H9 (cell line): Measurements from ENCODE around the gene ITGB3. TPM values are rescaled to one million over a fixed set of nuclear protein-coding genes. Genes with fewer than 3 reads are reported as not detected.

ENCODE experiments used
- DNase-seq: peaks from one replicate; pipeline ENCODE4 v3.0.0-alpha.2; 2017
- H2AFZ ChIP-seq: one replicate; pipeline ENCODE4 v1.6.1; 2013; ENCODE audit warnings: mild to moderate bottlenecking, low read length, control low read depth, moderate library complexity
- H2AK5ac ChIP-seq: 2 replicates; pipeline ENCODE4 v1.6.1; 2013; ENCODE audit warnings: low read length, control low read depth, mixed read lengths; ENCODE audit not compliant: insufficient read length
- H2BK120ac ChIP-seq: one replicate; pipeline ENCODE4 v1.6.1; 2013; ENCODE audit warnings: low read depth, mild to moderate bottlenecking, low read length, control low read depth, inconsistent platforms; ENCODE audit not compliant: poor library complexity, severe bottlenecking
- H2BK12ac ChIP-seq: 2 replicates; pipeline ENCODE4 v1.6.1; 2013; ENCODE audit warnings: low read length, control low read depth, mixed read lengths, low read depth; ENCODE audit not compliant: insufficient read length
- H2BK15ac ChIP-seq: 2 replicates; pipeline ENCODE4 v1.6.1; 2013; ENCODE audit warnings: low read depth, low read length, control low read depth
- H2BK20ac ChIP-seq: one replicate; pipeline ENCODE4 v1.6.1; 2013; ENCODE audit warnings: low read depth, mild to moderate bottlenecking, low read length, control low read depth, inconsistent platforms; ENCODE audit not compliant: poor library complexity, severe bottlenecking
- H2BK5ac ChIP-seq: 2 replicates; pipeline ENCODE4 v1.6.1; 2013; ENCODE audit warnings: low read length, control low read depth, mixed read lengths; ENCODE audit not compliant: insufficient read length
- H3K14ac ChIP-seq: 2 replicates; pipeline ENCODE4 v1.6.1; 2013; ENCODE audit warnings: low read length, control low read depth; ENCODE audit not compliant: insufficient read depth
- H3K18ac ChIP-seq: 2 replicates; pipeline ENCODE4 v1.6.1; 2013; ENCODE audit warnings: low read depth, mild to moderate bottlenecking, mixed read lengths, low read length, control low read depth; ENCODE audit not compliant: insufficient read length
- H3K23ac ChIP-seq: 2 replicates; pipeline ENCODE4 v1.6.1; 2013; ENCODE audit warnings: low read length, control low read depth, mixed read lengths, low read depth; ENCODE audit not compliant: insufficient read length
- H3K23me2 ChIP-seq: 2 replicates; pipeline ENCODE4 v1.6.1; 2013; ENCODE audit warnings: low read depth, mild to moderate bottlenecking, mixed read lengths, low read length, control low read depth; ENCODE audit not compliant: insufficient read length, poor library complexity, severe bottlenecking
- H3K27ac ChIP-seq: 2 replicates; pipeline ENCODE4 v1.5.1; 2013; ENCODE audit warnings: low read length, control low read depth, mixed read lengths, low read depth; ENCODE audit not compliant: insufficient read length
- H3K27me3 ChIP-seq: 2 replicates; pipeline ENCODE4 v1.6.1; 2013; ENCODE audit warnings: low read length, control low read depth, inconsistent platforms; ENCODE audit not compliant: insufficient read depth
- H3K4ac ChIP-seq: 2 replicates; pipeline ENCODE4 v1.6.1; 2013; ENCODE audit warnings: low read depth, mild to moderate bottlenecking, control low read depth, inconsistent platforms, low read length, moderate library complexity
- H3K4me1 ChIP-seq: 2 replicates; pipeline ENCODE4 v1.6.1; 2013; ENCODE audit warnings: low read length, control low read depth, inconsistent platforms; ENCODE audit not compliant: insufficient read depth
- H3K4me2 ChIP-seq: 2 replicates; pipeline ENCODE4 v1.6.1; 2013; ENCODE audit warnings: low read length, control low read depth, mixed read lengths; ENCODE audit not compliant: insufficient read length, insufficient read depth
- H3K56ac ChIP-seq: 2 replicates; pipeline ENCODE4 v1.6.1; 2013; ENCODE audit warnings: low read depth, mild to moderate bottlenecking, mixed read lengths, low read length, control low read depth; ENCODE audit not compliant: insufficient read length
- H3K79me1 ChIP-seq: 2 replicates; pipeline ENCODE4 v1.6.1; 2013; ENCODE audit warnings: low read depth, mild to moderate bottlenecking, moderate library complexity, low read length, control low read depth, inconsistent platforms; ENCODE audit not compliant: insufficient read depth, poor library complexity, severe bottlenecking
- H3K79me2 ChIP-seq: 2 replicates; pipeline ENCODE4 v1.6.1; 2013; ENCODE audit warnings: low read length, control low read depth, inconsistent platforms; ENCODE audit not compliant: insufficient read depth
- H3K9ac ChIP-seq: 2 replicates; pipeline ENCODE4 v1.6.1; 2013; ENCODE audit warnings: low read length, control low read depth, mixed read lengths; ENCODE audit not compliant: insufficient read length; ENCODE audit errors: extremely low read depth
- H3K9me3 ChIP-seq: one replicate; pipeline ENCODE4 v1.6.1; 2013; ENCODE audit warnings: low read depth, low read length, inconsistent platforms; ENCODE audit not compliant: control insufficient read depth
- H3T11ph ChIP-seq: one replicate; pipeline ENCODE4 v1.6.1; 2013; ENCODE audit warnings: mild to moderate bottlenecking, low read length, control low read depth, inconsistent platforms
- H4K20me1 ChIP-seq: one replicate; pipeline ENCODE4 v1.6.1; 2013; ENCODE audit not compliant: control insufficient read depth, insufficient read length, insufficient read depth
- H4K5ac ChIP-seq: 2 replicates; pipeline ENCODE4 v1.6.1; 2013; ENCODE audit warnings: low read depth, mild to moderate bottlenecking, mixed read lengths, low read length, control low read depth; ENCODE audit not compliant: insufficient read length
- H4K8ac ChIP-seq: replicated peaks from 2 replicates; pipeline ENCODE4 v1.6.1; 2013; ENCODE audit warnings: low read length, control low read depth, mixed read lengths, low read depth; ENCODE audit not compliant: insufficient read length
- H4K91ac ChIP-seq: 2 replicates; pipeline ENCODE4 v1.6.1; 2013; ENCODE audit warnings: low read depth, mild to moderate bottlenecking, moderate library complexity, mixed read lengths, low read length, control low read depth; ENCODE audit not compliant: insufficient read length
- H3K27ac Mint-ChIP-seq, 3 experiments: 2 replicates in 2 of 3; 3 replicates in 1 of 3; pipeline ENCODE4 v1.8.0; 2020 to 2021; ENCODE audit warnings: mixed read lengths in 3 of 3, mild to moderate bottlenecking in 1 of 3, moderate library complexity in 1 of 3
- H3K27me3 Mint-ChIP-seq: 2 replicates; pipeline ENCODE4 v1.8.0; 2021; ENCODE audit warnings: low read depth, mild to moderate bottlenecking, moderate library complexity, mixed read lengths
- H3K36me3 Mint-ChIP-seq, 3 experiments: 2 replicates in 2 of 3; 3 replicates in 1 of 3; pipeline ENCODE4 v1.8.0; 2020 to 2021; ENCODE audit warnings: low read depth in 3 of 3, mixed read lengths in 3 of 3; ENCODE audit not compliant: insufficient read depth in 1 of 3
- H3K4me1 Mint-ChIP-seq, 2 experiments: 2 replicates each; pipeline ENCODE4 v1.8.0; 2020; ENCODE audit warnings: mixed read lengths in 2 of 2
- H3K4me3 Mint-ChIP-seq, 2 experiments: 2 replicates in 1 of 2; 3 replicates in 1 of 2; pipeline ENCODE4 v1.8.0; 2020 to 2021; ENCODE audit warnings: mild to moderate bottlenecking in 2 of 2, mixed read lengths in 2 of 2, moderate library complexity in 1 of 2
- H3K9me3 Mint-ChIP-seq, 2 experiments: 2 replicates in 1 of 2; 3 replicates in 1 of 2; pipeline ENCODE4 v1.8.0; 2020; ENCODE audit warnings: mild to moderate bottlenecking in 2 of 2, mixed read lengths in 2 of 2, moderate library complexity in 1 of 2
- WGBS: extraction: QIAGEN DNeasy Blood & Tissue Kit; methylation state at CpG from one replicate; pipeline ENCODE4 v1.1.7; 2013; ENCODE audit warnings: missing lambda C conversion rate, low lambda C conversion rate, mixed read lengths; ENCODE audit not compliant: insufficient read length; ENCODE audit errors: extremely low coverage; 5-methylcytosine and 5-hydroxymethylcytosine counted together
- total RNA-seq: library from RNA; stranded (reverse); gene quantifications from 2 replicates; pipeline ENCODE4 v1.2.1, GENCODE V29; 2021
- TF ChIP-seq, protein P1 (sequence below): fragments of 200-600 bp; sonication (generic); conservative IDR thresholded peaks from 3 replicates; pipeline ENCODE4 v1.8.0; 2021; ENCODE audit warnings: antibody characterized with exemption, mild to moderate bottlenecking

ITGB3 gene
- total RNA-seq, 1 experiment from 2014 or later = not detected

DNA sequence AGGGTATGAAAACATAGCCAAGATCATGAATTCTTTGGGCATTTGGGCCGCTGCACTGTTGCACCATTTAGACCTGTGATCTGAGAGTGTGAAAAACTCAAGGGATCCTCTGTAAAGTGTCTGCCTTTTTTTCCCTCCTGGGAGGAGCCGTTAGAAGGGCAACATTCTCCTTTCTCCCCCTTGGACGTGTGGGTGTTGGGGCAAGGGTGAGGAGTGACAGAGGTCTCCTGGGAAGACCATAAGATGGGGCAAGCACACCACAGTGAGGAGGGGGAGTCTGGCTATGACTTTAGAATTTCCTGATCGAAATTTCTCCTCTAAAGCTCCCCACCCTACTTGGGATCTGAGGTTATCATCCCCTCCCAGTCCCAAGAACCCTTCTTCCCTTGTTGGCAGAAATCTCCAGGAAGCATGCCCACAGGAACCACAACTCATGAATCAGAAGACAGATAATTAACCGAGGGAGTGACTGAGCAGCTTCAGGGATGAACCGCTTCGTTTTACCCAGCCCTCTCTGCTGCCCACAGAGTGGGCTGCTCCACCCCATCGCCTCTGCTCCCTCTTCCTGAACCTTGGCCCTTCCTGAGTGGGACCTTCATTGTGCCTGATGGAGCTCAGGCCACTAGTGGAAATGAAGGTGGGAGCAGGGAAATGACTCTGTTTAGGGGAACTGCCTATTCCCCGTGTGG, 4.2 kb downstream of the ITGB3 start:
- Histone ChIP-seq H3K9me3 (no peaks in the 10 kb centered on the region), H3K18ac (no peak overlapping the region), H4K20me1 (no peaks in the 10 kb centered on the region), H2BK20ac (no peak overlapping the region), H4K91ac (no peak overlapping the region), H3K4me1 (no peaks in the 10 kb centered on the region), H3K4ac (no peak overlapping the region), H3K23me2 (peaks cover 10% of the 10 kb centered on the region), H3K14ac (no peak overlapping the region), H3K9ac (no peak overlapping the region), H3T11ph (no peak overlapping the region), H3K23ac (no peak overlapping the region), H3K56ac (no peak overlapping the region), H2AFZ (no peak overlapping the region), H2BK120ac (no peak overlapping the region), H3K79me2 (no peaks in the 10 kb centered on the region), H3K4me2 (no peak overlapping the region), H2BK15ac (no peak overlapping the region), H3K79me1 (no peaks in the 10 kb centered on the region), H4K5ac (no peak overlapping the region), H2BK12ac (no peak overlapping the region), H4K8ac (no peak overlapping the region), H3K27me3 (peaks cover 13% of the 10 kb centered on the region; the same call in 1 of the 2 replicates), H3K27ac (no peak overlapping the region), H2BK5ac (no peak overlapping the region), H2AK5ac (no peak overlapping the region)
- Mint-ChIP-seq H3K36me3 (no peaks in the 10 kb centered on the region; a peak in 1 of 7 replicates), H3K27me3 (peaks cover 58% of the 10 kb centered on the region), H3K9me3 (peaks cover 0 to 6% of the 10 kb centered on the region in 2 experiments; a peak in 2 of 5 replicates), H3K4me1 (peaks cover 21 to 38% of the 10 kb centered on the region in 2 experiments), H3K4me3 (no peak overlapping the region; a peak in 1 of 5 replicates), H3K27ac (no peak overlapping the region)
- no CpG with 5 or more reads among the region's 9 CpGs for WGBS
- DNase-seq = no peak
- TF ChIP-seq, protein P1, sequence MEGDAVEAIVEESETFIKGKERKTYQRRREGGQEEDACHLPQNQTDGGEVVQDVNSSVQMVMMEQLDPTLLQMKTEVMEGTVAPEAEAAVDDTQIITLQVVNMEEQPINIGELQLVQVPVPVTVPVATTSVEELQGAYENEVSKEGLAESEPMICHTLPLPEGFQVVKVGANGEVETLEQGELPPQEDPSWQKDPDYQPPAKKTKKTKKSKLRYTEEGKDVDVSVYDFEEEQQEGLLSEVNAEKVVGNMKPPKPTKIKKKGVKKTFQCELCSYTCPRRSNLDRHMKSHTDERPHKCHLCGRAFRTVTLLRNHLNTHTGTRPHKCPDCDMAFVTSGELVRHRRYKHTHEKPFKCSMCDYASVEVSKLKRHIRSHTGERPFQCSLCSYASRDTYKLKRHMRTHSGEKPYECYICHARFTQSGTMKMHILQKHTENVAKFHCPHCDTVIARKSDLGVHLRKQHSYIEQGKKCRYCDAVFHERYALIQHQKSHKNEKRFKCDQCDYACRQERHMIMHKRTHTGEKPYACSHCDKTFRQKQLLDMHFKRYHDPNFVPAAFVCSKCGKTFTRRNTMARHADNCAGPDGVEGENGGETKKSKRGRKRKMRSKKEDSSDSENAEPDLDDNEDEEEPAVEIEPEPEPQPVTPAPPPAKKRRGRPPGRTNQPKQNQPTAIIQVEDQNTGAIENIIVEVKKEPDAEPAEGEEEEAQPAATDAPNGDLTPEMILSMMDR = no peak
